Measurements from ENCODE around the gene OMP.

Gene OMP

DNA sequence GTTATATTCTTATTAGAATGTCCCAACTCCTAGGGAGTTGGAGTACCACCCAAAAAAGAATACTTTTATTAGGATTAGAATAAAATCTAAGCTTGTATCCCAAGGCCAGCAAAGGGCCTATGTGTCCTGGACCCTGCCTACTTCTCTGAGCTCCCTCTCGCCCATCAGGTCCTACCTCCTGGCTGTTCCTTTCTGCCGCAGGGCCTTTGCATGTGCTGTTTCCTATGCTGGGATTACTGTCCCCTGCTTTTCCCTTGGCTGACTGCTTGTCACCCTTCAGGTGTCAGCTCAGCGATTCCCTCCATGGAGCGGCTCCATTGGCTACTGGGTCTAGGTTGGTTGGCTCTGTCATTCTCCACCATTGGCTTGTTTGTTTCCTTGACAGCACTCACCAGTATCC, 38.8 kb downstream of the OMP start:
- H3K4me3 ChIP-seq (ENCODE audit: low read depth, low read length) = no peak overlapping the region
- TF ChIP-seq, protein P1, sequence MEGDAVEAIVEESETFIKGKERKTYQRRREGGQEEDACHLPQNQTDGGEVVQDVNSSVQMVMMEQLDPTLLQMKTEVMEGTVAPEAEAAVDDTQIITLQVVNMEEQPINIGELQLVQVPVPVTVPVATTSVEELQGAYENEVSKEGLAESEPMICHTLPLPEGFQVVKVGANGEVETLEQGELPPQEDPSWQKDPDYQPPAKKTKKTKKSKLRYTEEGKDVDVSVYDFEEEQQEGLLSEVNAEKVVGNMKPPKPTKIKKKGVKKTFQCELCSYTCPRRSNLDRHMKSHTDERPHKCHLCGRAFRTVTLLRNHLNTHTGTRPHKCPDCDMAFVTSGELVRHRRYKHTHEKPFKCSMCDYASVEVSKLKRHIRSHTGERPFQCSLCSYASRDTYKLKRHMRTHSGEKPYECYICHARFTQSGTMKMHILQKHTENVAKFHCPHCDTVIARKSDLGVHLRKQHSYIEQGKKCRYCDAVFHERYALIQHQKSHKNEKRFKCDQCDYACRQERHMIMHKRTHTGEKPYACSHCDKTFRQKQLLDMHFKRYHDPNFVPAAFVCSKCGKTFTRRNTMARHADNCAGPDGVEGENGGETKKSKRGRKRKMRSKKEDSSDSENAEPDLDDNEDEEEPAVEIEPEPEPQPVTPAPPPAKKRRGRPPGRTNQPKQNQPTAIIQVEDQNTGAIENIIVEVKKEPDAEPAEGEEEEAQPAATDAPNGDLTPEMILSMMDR (IDR thresholded peaks at IDR 0.05; ENCODE audit: borderline replicate concordance, insufficient read depth, low read depth, low read length) = no peak

DNA sequence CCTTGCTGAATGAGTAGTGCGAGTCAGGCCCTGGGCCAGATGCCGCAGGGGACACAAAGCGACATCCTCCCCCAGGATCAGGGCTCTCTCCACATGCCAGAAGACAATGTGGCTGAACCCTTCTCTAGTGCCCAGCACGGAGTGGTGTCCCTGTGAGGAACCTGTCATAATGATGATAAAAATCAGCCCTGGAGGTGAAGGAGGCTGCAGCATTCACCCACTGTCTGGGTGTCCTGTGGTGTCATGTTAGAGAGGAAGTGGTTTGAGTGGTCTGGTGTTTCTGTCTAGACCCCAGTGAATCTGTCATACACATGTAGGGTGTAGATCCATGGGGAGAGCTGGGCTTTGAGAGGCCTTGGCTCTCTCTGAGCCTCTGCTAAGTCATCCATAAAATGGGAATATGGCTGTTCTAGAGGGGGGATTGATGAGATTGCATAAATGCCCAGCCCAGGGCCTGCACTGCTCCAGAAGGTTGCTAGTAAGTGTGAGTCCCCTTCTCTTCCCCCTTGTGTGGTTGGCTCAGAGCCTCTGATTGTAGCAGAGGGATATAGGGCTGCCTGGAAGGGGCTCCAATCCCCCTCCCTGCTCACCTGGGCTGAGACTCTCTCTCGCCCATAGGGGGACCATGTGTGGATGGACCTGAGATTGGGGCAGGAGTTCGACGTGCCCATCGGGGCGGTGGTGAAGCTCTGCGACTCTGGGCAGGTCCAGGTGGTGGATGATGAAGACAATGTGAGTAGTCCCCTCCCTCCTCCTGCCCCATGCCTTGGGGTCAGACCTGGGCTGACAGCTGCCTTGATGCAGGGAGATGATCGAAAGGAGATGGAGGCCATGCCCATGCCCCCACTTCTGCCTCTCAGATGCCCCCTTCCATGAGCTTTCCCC, 39.7 kb downstream of the OMP start:
- TF ChIP-seq, protein P1 (IDR thresholded peaks at IDR 0.05; ENCODE audit: borderline replicate concordance, insufficient read depth, low read depth, low read length) = no peak

DNA sequence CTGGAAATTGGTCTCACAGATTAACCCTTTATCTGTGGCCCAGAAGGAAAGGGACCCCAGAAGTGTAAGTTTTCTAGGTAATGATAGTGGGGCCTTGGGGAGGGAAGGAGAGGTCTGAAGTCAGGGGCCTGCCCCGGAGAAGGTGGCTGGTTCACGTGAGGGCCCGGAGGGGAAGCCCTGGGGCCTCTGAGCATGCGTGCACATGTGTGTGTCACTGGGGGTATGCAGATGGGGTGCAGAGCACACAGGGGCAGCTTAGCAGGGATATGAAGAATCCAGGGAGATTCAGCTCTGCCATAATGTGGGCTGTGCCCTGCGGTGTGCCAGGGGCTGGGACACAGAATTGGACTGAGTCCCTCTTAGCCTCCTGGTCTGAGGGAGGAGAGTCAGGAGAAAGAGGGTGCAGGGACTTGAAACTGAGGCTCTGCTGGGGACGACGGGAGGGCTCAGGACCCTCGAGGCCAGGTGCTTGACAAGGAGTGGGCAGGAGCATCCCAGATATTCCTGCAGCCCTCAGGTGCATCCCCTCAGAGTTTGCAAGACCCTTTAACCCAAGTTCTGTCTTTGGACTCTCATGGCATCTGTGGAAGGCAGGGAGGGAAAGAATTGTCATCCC, 40.9 kb downstream of the OMP start:
- TF ChIP-seq, protein P1 (IDR thresholded peaks at IDR 0.05; ENCODE audit: borderline replicate concordance, insufficient read depth, low read depth, low read length) = no peak
- H3K4me3 ChIP-seq (ENCODE audit: low read depth, low read length) = no peak overlapping the region

More for the DNA sequence above, 39.7 kb downstream of the OMP start:
- H3K4me3 ChIP-seq (ENCODE audit: low read depth, low read length) = no peak overlapping the region

DNA sequence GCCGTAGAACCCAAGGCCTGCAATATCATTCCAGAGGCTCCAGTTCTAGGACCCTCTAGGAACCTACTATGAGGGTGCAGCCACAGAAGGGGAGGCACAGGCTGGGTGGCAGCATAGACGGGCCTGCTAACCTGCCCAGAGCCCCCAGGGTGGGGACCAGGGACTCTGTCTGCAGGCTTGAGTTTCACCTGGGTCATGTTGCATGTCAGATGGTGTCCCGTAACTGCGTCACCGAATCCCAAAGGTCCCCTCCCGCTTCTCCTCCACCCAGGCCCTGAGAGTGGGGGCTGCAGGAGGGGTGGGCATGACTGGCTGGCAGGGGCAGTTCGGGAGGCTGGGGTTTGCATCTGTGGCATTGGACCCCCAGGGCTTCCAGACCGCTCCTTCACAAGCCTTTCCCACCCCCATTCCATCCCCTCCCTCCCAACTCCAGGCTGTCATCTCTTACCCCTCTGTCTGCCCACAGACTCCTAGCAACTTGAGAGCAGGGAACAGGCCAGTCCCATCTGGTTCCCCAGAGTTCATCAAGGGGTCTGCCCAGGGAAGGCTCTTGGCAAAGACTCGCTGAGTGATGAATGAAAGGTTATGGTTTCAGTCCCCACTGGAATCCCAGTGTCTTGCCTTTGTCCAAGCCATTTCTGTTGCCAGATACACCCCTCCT, 41.7 kb downstream of the OMP start:
- TF ChIP-seq, protein P1 (IDR thresholded peaks at IDR 0.05; ENCODE audit: borderline replicate concordance, insufficient read depth, low read depth, low read length) = no peak
- H3K4me3 ChIP-seq (ENCODE audit: low read depth, low read length) = no peak overlapping the region

DNA sequence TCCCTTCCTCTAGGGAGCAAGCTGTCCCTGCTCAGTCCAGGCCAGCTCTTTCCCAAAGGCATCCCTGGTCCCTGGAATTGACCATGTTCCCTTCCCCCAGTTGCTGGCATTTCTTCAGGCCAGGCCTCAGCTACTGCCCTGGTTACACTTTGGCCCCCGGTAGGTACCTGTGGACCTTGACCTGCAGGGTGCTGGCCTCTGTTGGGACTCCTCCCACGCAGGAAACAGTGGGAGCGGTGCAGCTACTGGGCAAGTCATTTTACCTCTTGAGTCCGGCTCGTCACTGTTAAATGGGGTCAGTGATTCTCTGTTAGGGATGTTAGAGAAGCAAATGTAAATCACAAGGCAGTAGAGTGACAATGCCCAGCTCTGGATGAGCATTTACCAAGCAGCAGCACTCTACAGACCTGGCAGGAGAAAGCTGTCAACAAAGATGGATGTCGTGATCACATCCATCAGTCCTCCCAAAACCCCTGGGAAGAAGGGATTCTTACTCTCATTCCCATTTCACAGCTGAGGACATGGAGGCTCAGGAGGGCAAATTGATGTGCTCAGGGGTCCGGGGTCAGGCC, 42.3 kb downstream of the OMP start:
- no peak overlapping the region for H3K4me3 ChIP-seq (ENCODE audit: low read depth, low read length)
- TF ChIP-seq, protein P1 (IDR thresholded peaks at IDR 0.05; ENCODE audit: borderline replicate concordance, insufficient read depth, low read depth, low read length) = no peak

DNA sequence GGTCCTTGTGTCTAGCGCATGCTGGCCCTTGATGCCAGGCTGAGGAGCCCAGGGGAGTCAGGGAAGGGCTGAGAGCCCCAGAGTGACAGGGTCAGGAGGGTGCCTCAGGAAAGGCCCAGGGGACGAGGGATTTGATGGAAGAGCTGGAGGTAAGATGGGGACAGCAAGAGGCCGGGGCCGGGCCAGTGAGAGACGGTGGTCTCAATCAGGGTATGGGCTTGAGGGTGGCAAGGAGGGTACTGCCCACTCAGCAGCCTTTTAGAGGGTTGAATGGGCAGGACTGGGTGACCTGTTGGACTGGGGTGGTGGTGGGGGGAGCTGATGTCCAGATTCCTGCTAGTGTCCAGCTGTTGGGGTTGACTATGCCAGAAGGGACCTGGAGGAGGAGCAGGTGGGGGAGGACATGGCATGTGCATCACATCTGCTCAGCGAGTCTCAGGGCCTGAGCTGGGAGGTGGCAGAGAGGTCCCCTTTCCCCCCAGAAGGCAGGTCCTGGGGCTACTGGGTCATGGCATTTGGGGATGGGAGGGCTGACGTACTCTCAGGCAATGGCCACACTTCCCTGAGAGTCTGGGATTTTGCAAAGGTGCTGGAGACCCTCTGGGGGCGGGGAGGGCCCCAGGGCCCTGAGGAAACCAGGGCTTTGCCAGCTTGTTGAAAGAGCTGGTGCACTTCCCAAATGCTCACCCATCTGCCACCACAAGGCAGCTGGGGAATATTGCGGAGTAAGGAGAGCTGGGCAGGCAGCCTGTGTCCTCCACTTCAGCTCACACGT, 43.8 kb downstream of the OMP start:
- TF ChIP-seq, protein P1 (IDR thresholded peaks at IDR 0.05; ENCODE audit: borderline replicate concordance, insufficient read depth, low read depth, low read length) = no peak
- no peak overlapping the region for H3K4me3 ChIP-seq (ENCODE audit: low read depth, low read length)
